HG03460 (cell line): ENCODE results near the gene PRIM2.
"Not testable (repeated sequence)": the region's sequence is repeated elsewhere in the genome, so short reads cannot be mapped to it uniquely, and the experiment has no call there.

Experiments
- ATAC-seq: cut with Tn5 transposase; IDR thresholded peaks from one replicate; pipeline ENCODE4 v1.9.1; 2021; ENCODE audit not compliant: unreplicated experiment

Gene PRIM2

GRCh38 chr6:57577023-57577422 lies 259.6 kb downstream of the PRIM2 start:
- not testable (repeated sequence) for ATAC-seq

- not testable (repeated sequence) for ATAC-seq
Measured at GRCh38 chr6:57579489-57579888, 262.1 kb downstream of the PRIM2 start.

GRCh38 chr6:57581586-57581985 lies 264.2 kb downstream of the PRIM2 start:
- not testable (repeated sequence) for ATAC-seq

- not testable (repeated sequence) for ATAC-seq
Measured at GRCh38 chr6:57601105-57601504, 283.7 kb downstream of the PRIM2 start.

GRCh38 chr6:57605303-57605702 lies 287.9 kb downstream of the PRIM2 start:
- ATAC-seq, result not testable (repeated sequence)

- not testable (repeated sequence) for ATAC-seq
Measured at GRCh38 chr6:57606331-57606730, 288.9 kb downstream of the PRIM2 start.

- not testable (repeated sequence) for ATAC-seq
Measured at GRCh38 chr6:57610612-57611011, 293.2 kb downstream of the PRIM2 start.

GRCh38 chr6:57618959-57619358 lies 301.5 kb downstream of the PRIM2 start:
- not testable (repeated sequence) for ATAC-seq

- not testable (repeated sequence) for ATAC-seq
Measured at GRCh38 chr6:57631773-57632172, 314.3 kb downstream of the PRIM2 start.

- not testable (repeated sequence) for ATAC-seq
Measured at GRCh38 chr6:57658526-57658925, 341.1 kb downstream of the PRIM2 start.

- not testable (repeated sequence) for ATAC-seq
Measured at GRCh38 chr6:57659794-57660193, 342.4 kb downstream of the PRIM2 start.

GRCh38 chr6:57660940-57661339 lies 343.5 kb downstream of the PRIM2 start:
- ATAC-seq, result peak; percentile 74

GRCh38 chr6:57668108-57668507 lies 350.7 kb downstream of the PRIM2 start:
- not testable (repeated sequence) for ATAC-seq

- not testable (repeated sequence) for ATAC-seq
Measured at GRCh38 chr6:57671237-57671636, 353.8 kb downstream of the PRIM2 start.

- not testable (repeated sequence) for ATAC-seq
Measured at GRCh38 chr6:57671937-57672627, 354.7 kb downstream of the PRIM2 start.

GRCh38 chr6:57673281-57673680 lies 355.9 kb downstream of the PRIM2 start:
- not testable (repeated sequence) for ATAC-seq

- ATAC-seq, result not testable (repeated sequence)
Measured at GRCh38 chr6:57675386-57675785, 358.0 kb downstream of the PRIM2 start.

- ATAC-seq, result not testable (repeated sequence)
Measured at GRCh38 chr6:57696382-57696781, 379.0 kb downstream of the PRIM2 start.
